ENCODE results near the gene TRA2B. TPM values are rescaled to one million over a fixed set of nuclear protein-coding genes. Genes with fewer than 3 reads are reported as not detected.

Gene TRA2B
- total RNA-seq, 1 experiment from 2014 or later, result 236 TPM

- ChIA-PET POLR2A (interaction anchor here (0.6 to 1.2 kb wide), 6 partner anchors 8 to 255 kb away, joined by 3 to 5 read pairs (median 3); no protein-coding TSS in a partner anchor), CTCF (interaction anchor here (2.7 to 4.6 kb wide), 3 partner anchors 30 to 253 kb away, joined by 9 to 44 read pairs (median 11); no protein-coding TSS in a partner anchor)
- Mint-ChIP-seq H3K9me3 (no peaks in the 10 kb centered on the region), H3K27ac (peak overlapping the region; percentile 73; the same call in 1 of the 2 replicates), H3K4me3 (no peak overlapping the region), H3K27me3 (ENCODE audit: low read depth) (no peaks in the 10 kb centered on the region), H3K4me1 (no peaks in the 10 kb centered on the region), H3K36me3 (peaks cover 31% of the 10 kb centered on the region)
- 0 out of 2 replicates have a peak, but pooled peaks have one; percentile 53 for TF ChIP-seq EMX1 (CRISPR knock-in tag; IDR thresholded peaks at IDR 0.05)
- no peak for TF ChIP-seq ATF3 (CRISPR knock-in tag; conservative IDR thresholded peaks at IDR 0.05)
- peak; percentile 55 for TF ChIP-seq AR (CRISPR knock-in tag; IDR thresholded peaks at IDR 0.05)
- TF ChIP-seq NR3C1 (CRISPR knock-in tag; conservative IDR thresholded peaks at IDR 0.05; ENCODE audit: low read depth), result no peak
- peak; percentile 10; the same call in 1 of the 2 replicates for TF ChIP-seq ZNF532 (CRISPR knock-in tag; IDR thresholded peaks at IDR 0.05; ENCODE audit: borderline replicate concordance)
- no peak for TF ChIP-seq TEAD4 (CRISPR knock-in tag; IDR thresholded peaks at IDR 0.05)
- TF ChIP-seq ZMAT4 (CRISPR knock-in tag; IDR thresholded peaks at IDR 0.05), result 0 out of 2 replicates have a peak, but pooled peaks have one; percentile 20
- DNase-seq (ENCODE audit: low spot score) (no peak), ATAC-seq (peak; percentile 6)
Observed at GRCh38 chr3:185912929-185913901, 24.6 kb downstream of the TRA2B start.

- H3K27ac Mint-ChIP-seq, result no peak overlapping the region
- H3K9me3 Mint-ChIP-seq, result no peaks in the 10 kb centered on the region
- TF ChIP-seq USF2 (CRISPR knock-in tag; IDR thresholded peaks at IDR 0.05) (no peak), EMX1 (CRISPR knock-in tag; IDR thresholded peaks at IDR 0.05) (peak; percentile 36; the same call in 1 of the 2 replicates), AR (CRISPR knock-in tag; IDR thresholded peaks at IDR 0.05) (0 out of 2 replicates have a peak, but pooled peaks have one; percentile 31), PRRX2 (CRISPR knock-in tag; IDR thresholded peaks at IDR 0.05) (peak; percentile 13; the same call in 1 of the 2 replicates), E2F1 (CRISPR knock-in tag; IDR thresholded peaks at IDR 0.05) (0 out of 2 replicates have a peak, but pooled peaks have one; percentile 25), ZNF219 (CRISPR knock-in tag; IDR thresholded peaks at IDR 0.05; ENCODE audit: borderline replicate concordance) (no peak)
- ChIA-PET CTCF (interaction anchor here (1.4 to 4.6 kb wide), 5 partner anchors 31 to 252 kb away, joined by 4 to 44 read pairs (median 9); no protein-coding TSS in a partner anchor), POLR2A (interaction anchor here (0.6 to 1.2 kb wide), 8 partner anchors 8 to 272 kb away, joined by 3 to 5 read pairs (median 3); no protein-coding TSS in a partner anchor)
- no peak; the same call in 1 of the 2 replicates for ATAC-seq
- H3K27me3 Mint-ChIP-seq (ENCODE audit: low read depth), result no peaks in the 10 kb centered on the region
- no peak for DNase-seq (ENCODE audit: low spot score)
- no peaks in the 10 kb centered on the region for H3K4me1 Mint-ChIP-seq
- H3K4me3 Mint-ChIP-seq, result no peak overlapping the region
- H3K36me3 Mint-ChIP-seq, result peaks cover 24% of the 10 kb centered on the region
Observed at GRCh38 chr3:185912512-185912911, 25.3 kb downstream of the TRA2B start.
